Cardiac fibroblast (primary cell): Measurements from ENCODE around the gene NRXN3.

Source experiments
- DNase-seq, 2 donors: peaks; one replicate each; pipeline versions ENCODE4 v3.0.0 to v3.0.0-alpha.2; 2010; ENCODE audit warnings: low read depth in 2 of 2
- H3K4me3 ChIP-seq, 2 donors: replicated peaks in 1 of 2; 1 replicate in 1 of 2; 2 replicates in 1 of 2; pipeline ENCODE4 v1.5.1; 2011; ENCODE audit warnings: low read depth in 2 of 2, low read length in 2 of 2, mild to moderate bottlenecking in 2 of 2, moderate library complexity in 1 of 2
- CTCF ChIP-seq: IDR thresholded peaks from one replicate; pipeline ENCODE4 v1.5.1; 2011; ENCODE audit warnings: low read depth, mild to moderate bottlenecking, low read length, inconsistent platforms

The NRXN3 gene

GRCh38 chr14:78840898-78841297, 670.7 kb downstream of the NRXN3 start:
- no peak for DNase-seq
- TF ChIP-seq CTCF: no peak
- no peak overlapping the region for H3K4me3 ChIP-seq

GRCh38 chr14:78847801-78848200, 677.6 kb downstream of the NRXN3 start:
- no peak for DNase-seq
- no peak for TF ChIP-seq CTCF
- H3K4me3 ChIP-seq: no peak overlapping the region

- DNase-seq: peak; percentile 34 to 49
- peak; percentile 81 for TF ChIP-seq CTCF
- no peak overlapping the region for H3K4me3 ChIP-seq
Measured at GRCh38 chr14:78848234-78848820, 678.2 kb downstream of the NRXN3 start.

GRCh38 chr14:78849952-78850351, 679.8 kb downstream of the NRXN3 start:
- no peak for TF ChIP-seq CTCF
- DNase-seq: no peak

GRCh38 chr14:78851189-78851588, 681.0 kb downstream of the NRXN3 start:
- no peak for TF ChIP-seq CTCF
- H3K4me3 ChIP-seq: no peak overlapping the region
- DNase-seq: no peak

More at GRCh38 chr14:78849952-78850351, 679.8 kb downstream of the NRXN3 start:
- no peak overlapping the region for H3K4me3 ChIP-seq

GRCh38 chr14:78852040-78852439, 681.9 kb downstream of the NRXN3 start:
- no peak overlapping the region for H3K4me3 ChIP-seq
- TF ChIP-seq CTCF: no peak
- no peak for DNase-seq

GRCh38 chr14:78857974-78858373, 687.8 kb downstream of the NRXN3 start:
- no peak for DNase-seq
- no peak for TF ChIP-seq CTCF
- H3K4me3 ChIP-seq: no peak overlapping the region
